GM12873 (cell line): ENCODE results near the gene PTPRN2.

ENCODE experiments used
- TF ChIP-seq, protein P1 (sequence below): IDR thresholded peaks from 2 replicates; pipeline ENCODE4 v1.5.1; 2012; ENCODE audit warnings: low read depth, mild to moderate bottlenecking, moderate library complexity, low read length, control low read depth; ENCODE audit not compliant: insufficient read depth; ENCODE audit errors: missing control alignments

Gene PTPRN2

DNA sequence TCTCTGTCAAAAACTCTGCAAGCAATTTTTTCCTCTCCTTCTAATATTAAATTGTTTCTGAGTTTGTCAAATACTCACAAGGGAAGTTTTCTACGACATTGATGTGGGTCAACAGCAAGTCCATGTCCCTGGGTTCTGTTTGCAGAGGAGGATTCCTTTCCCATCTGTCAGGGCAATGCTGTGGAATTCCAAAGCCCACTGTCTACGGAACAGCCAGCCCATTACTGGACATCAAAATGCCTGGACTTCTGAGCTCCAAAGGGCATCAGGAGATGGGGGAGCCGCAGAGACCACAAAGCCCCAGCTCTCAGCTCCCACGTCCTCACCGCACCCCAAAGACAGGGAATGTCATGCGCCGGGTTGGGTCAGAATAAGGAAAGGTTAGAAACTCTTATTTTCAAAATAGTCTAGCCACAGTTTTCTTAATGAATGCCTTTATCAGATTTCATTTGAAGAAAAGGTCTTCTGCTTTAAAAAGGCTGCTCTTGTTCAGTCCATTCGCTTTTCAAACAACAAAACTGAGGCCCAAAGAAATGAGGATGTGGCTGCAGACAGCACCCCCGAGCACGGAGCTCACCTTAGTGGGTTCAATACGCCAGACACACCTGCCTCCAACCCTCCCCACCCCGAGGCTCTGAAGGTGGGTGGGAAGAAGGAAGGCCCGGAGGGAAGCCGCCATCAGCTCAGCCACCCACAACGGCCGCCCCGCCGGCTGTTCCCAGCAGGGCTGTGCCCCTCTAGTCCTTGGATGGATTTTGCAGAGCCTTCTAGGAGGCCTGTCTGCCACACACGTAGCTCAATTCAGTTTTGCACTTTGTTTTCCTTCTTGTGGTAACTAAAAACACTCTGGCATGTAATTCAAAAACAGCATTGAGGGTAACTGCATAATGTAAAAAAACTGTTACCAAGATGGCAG is 44.7 kb downstream of the PTPRN2 start:
- TF ChIP-seq, protein P1, sequence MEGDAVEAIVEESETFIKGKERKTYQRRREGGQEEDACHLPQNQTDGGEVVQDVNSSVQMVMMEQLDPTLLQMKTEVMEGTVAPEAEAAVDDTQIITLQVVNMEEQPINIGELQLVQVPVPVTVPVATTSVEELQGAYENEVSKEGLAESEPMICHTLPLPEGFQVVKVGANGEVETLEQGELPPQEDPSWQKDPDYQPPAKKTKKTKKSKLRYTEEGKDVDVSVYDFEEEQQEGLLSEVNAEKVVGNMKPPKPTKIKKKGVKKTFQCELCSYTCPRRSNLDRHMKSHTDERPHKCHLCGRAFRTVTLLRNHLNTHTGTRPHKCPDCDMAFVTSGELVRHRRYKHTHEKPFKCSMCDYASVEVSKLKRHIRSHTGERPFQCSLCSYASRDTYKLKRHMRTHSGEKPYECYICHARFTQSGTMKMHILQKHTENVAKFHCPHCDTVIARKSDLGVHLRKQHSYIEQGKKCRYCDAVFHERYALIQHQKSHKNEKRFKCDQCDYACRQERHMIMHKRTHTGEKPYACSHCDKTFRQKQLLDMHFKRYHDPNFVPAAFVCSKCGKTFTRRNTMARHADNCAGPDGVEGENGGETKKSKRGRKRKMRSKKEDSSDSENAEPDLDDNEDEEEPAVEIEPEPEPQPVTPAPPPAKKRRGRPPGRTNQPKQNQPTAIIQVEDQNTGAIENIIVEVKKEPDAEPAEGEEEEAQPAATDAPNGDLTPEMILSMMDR, result no peak

DNA sequence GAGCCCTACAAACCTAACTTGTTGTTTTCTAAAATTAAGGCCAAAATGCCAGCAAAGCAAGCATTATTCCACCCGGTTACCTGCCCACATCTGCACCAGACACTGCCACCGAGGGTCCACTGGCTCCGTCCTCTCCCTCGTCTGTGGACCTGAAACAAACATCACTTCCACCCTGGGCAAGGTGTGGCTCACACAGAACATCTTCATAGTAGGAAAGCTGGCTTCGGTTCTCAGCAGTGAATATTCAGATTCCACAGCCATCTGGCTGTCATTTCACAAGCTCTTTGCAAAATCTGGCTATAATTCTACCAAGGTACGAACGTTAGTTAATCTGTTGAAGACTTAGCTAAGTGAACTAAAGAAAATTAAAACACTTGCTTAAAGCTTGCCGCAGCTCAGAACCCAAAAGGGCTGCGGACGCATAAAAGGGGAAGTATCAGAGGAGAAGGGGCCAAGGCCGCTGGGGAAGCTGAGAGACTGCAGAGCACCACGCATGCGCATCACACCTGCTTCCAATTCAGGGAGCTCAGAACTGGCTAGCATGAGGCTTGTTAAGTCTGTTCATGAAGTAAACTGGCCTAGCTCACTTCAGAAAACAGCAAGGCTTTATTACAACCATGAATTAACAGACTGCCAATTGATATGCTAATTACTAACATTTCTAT is 46.1 kb downstream of the PTPRN2 start:
- TF ChIP-seq, protein P1, result no peak

DNA sequence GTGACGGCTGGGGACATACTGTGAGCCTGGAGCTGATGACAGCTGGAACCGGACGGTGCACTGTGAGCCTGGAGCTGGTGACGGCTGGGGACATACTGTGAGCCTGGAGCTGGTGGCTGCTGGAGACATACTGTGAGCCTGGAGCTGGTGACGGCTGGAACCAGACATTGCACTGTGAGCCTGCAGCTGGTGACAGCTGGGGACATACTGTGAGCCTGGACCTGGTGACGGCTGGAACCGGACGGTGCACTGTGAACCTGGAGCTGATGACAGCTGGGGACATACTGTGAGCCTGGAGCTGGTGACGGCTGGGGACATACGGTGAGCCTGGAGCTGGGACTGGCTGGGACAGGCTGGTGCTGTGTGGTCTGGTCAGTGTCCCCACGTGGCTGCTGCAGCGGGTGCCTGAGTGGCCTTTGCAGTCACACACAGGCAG is 47.9 kb downstream of the PTPRN2 start:
- TF ChIP-seq, protein P1, result no peak

DNA sequence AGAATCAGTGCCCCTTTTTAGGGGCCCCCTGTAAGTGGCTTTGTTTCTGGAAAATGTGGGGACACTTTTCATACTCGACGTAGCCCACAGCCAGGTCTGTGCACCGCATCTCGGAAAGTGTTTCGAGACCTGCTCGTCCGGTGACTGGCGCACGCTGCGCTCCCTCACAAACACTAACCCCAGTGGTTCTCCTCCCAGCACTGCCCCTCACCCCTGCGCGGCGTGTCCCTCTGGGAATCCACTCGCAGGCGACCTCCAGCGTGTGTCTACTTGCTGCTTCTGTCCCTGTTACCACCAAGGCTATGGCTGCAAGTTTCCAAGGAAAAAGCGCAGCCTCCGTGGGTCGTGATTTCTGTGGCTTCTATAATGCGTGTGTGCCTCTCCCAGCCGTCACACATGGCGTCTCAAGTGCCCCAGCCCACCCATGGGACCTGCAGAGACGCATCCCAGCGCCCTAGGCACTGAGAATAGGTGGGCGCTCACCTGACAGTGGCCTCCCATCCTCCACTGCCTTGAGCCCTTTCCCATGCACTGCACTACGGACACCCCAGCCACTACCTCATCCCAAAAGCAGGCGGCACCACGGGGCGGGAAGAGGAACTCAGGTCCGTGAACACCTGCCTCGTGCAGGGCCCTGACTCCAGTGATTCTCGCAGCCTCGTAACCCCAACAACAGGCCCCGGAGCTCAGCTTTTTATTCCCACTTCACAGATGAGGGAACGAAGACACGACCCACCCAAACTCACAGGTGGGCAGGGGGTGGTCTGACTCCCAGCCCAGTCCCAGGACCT is 49.3 kb downstream of the PTPRN2 start:
- TF ChIP-seq, protein P1, result no peak

DNA sequence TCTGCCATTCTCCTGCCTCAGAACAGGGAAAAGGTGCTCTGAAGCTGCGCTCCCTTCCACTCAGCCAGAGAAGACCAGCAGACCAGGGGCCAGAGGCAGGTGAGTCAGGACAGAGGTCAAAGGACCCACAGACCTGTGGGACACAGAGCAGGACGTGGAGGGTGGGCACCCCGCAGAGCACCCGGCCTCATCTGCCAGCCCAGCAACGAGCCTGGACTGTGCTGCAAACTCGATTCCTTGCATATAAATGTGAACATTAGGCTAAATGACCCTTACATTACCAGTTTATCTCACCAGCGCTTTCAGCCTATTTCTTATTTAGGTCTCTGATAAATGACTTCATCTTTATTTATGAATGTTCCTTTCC is 50.1 kb downstream of the PTPRN2 start:
- TF ChIP-seq, protein P1, result no peak

DNA sequence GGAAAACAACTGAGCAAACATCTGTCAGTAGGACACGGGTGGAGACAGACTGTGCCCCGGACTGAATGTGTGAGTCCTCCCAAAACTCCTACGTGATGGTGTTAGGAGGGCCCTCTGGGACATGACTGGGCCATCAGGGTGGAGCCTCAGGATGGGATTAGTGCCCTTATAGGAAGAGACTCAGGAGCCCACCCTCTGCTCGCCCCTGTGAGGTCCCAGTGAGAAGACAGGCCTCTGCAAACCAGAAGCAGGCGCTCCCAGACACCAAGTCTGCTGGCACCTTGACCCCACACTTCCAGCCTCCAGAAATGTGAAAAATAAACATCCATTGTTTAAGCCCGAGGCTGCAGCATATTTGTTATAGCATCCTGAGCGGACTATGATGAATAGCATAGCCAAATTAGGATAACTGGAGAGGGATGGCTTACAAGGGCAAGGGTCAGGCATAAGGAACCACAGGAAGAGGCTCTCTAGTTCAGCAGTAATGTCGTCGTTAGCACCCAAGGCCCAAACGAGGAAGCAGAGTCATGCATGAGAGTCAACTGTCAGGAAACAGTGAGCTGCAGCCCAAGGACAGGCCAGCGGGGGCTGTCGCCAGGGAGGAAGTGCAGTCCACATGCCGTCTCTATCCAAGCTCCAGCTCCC is 50.6 kb downstream of the PTPRN2 start:
- TF ChIP-seq, protein P1, result no peak
